KOPT-K1 (cell line): Measurements from ENCODE around the gene AJM1.
"Not testable (repeated sequence)": the region's sequence is repeated elsewhere in the genome, so short reads cannot be mapped to it uniquely, and the experiment has no call there.

ENCODE experiments used
- H3K27ac ChIP-seq: fragments of 200-600 bp; sonication (generic); 2 replicates; pipeline ENCODE4 v1.5.1; 2016; ENCODE audit warnings: antibody characterized with exemption, mild to moderate bottlenecking, low read depth, low read length; ENCODE audit not compliant: poor library complexity, severe bottlenecking
- H3K36me3 ChIP-seq: fragments of 200-600 bp; sonication (generic); 2 replicates; pipeline ENCODE4 v1.5.1; 2017; ENCODE audit warnings: antibody characterized with exemption, mild to moderate bottlenecking, low read length, moderate library complexity; ENCODE audit not compliant: insufficient read depth
- H3K9me3 ChIP-seq: fragments of 200-600 bp; sonication (generic); 2 replicates; pipeline ENCODE4 v1.5.1; 2017; ENCODE audit warnings: antibody characterized with exemption, low read length, mild to moderate bottlenecking; ENCODE audit not compliant: insufficient read depth, poor library complexity, severe bottlenecking

AJM1 gene

GRCh38 chr9:136824496-136825225 is 17.6 kb upstream of the AJM1 start:
- no peaks in the 10 kb centered on the region for H3K9me3 ChIP-seq
- peaks cover 64% of the 10 kb centered on the region for H3K36me3 ChIP-seq
- H3K27ac ChIP-seq = no peak overlapping the region

- H3K36me3 ChIP-seq = peaks cover 72% of the 10 kb centered on the region
Observed at GRCh38 chr9:136825295-136826187, 16.7 kb upstream of the AJM1 start.

GRCh38 chr9:136826188-136826541 is 16.1 kb upstream of the AJM1 start:
- H3K36me3 ChIP-seq = peaks cover 75% of the 10 kb centered on the region
- no peaks in the 10 kb centered on the region for H3K9me3 ChIP-seq
- H3K27ac ChIP-seq = no peak overlapping the region

More at GRCh38 chr9:136825295-136826187, 16.7 kb upstream of the AJM1 start:
- H3K27ac ChIP-seq = no peak overlapping the region
- H3K9me3 ChIP-seq = no peaks in the 10 kb centered on the region

- H3K36me3 ChIP-seq = peaks cover 83% of the 10 kb centered on the region
Observed at GRCh38 chr9:136826703-136827582, 15.3 kb upstream of the AJM1 start.

GRCh38 chr9:136827794-136828473 is 14.3 kb upstream of the AJM1 start:
- Histone ChIP-seq H3K27ac (no peak overlapping the region), H3K9me3 (no peaks in the 10 kb centered on the region), H3K36me3 (peaks cover 89% of the 10 kb centered on the region)

More at GRCh38 chr9:136826703-136827582, 15.3 kb upstream of the AJM1 start:
- no peak overlapping the region for H3K27ac ChIP-seq
- H3K9me3 ChIP-seq = no peaks in the 10 kb centered on the region

- H3K27ac ChIP-seq = no peak overlapping the region
- no peaks in the 10 kb centered on the region for H3K9me3 ChIP-seq
- peaks cover 88% of the 10 kb centered on the region for H3K36me3 ChIP-seq
Observed at GRCh38 chr9:136828474-136829140, 13.7 kb upstream of the AJM1 start.

GRCh38 chr9:136829412-136829811 is 12.9 kb upstream of the AJM1 start:
- H3K9me3 ChIP-seq = no peaks in the 10 kb centered on the region
- peaks cover 80% of the 10 kb centered on the region for H3K36me3 ChIP-seq
- H3K27ac ChIP-seq = no peak overlapping the region

- H3K36me3 ChIP-seq = peaks cover 72% of the 10 kb centered on the region
- H3K27ac ChIP-seq = no peak overlapping the region
- no peaks in the 10 kb centered on the region for H3K9me3 ChIP-seq
Observed at GRCh38 chr9:136829981-136830885, 12.0 kb upstream of the AJM1 start.

GRCh38 chr9:136831002-136831719 is 11.1 kb upstream of the AJM1 start:
- no peaks in the 10 kb centered on the region for H3K9me3 ChIP-seq
- no peak overlapping the region for H3K27ac ChIP-seq
- H3K36me3 ChIP-seq = peaks cover 63% of the 10 kb centered on the region

GRCh38 chr9:136831720-136832104 is 10.6 kb upstream of the AJM1 start:
- H3K27ac ChIP-seq = no peak overlapping the region
- no peaks in the 10 kb centered on the region for H3K9me3 ChIP-seq
- H3K36me3 ChIP-seq = peaks cover 57% of the 10 kb centered on the region

- H3K9me3 ChIP-seq = no peaks in the 10 kb centered on the region
- H3K36me3 ChIP-seq = peaks cover 50% of the 10 kb centered on the region
- no peak overlapping the region for H3K27ac ChIP-seq
Observed at GRCh38 chr9:136832581-136832980, 9.7 kb upstream of the AJM1 start.

- H3K36me3 ChIP-seq = peaks cover 41% of the 10 kb centered on the region
- not testable (repeated sequence) for H3K27ac ChIP-seq, H3K9me3 ChIP-seq
Observed at GRCh38 chr9:136833381-136834048, 8.8 kb upstream of the AJM1 start.
